Mesenchymal stem cell (in vitro differentiated cells and primary cell): Measurements from ENCODE around the gene EVL.
"Not testable (repeated sequence)": the region's sequence is repeated elsewhere in the genome, so short reads cannot be mapped to it uniquely, and the experiment has no call there.

ENCODE experiments used
- DNase-seq: peaks from one replicate; pipeline ENCODE4 v3.0.0-alpha.2; 2013
- H2AFZ ChIP-seq: one replicate; pipeline ENCODE4 v1.6.1; 2013; ENCODE audit warnings: low read depth, mild to moderate bottlenecking, control low read depth, inconsistent platforms, low read length, moderate library complexity
- H2AK5ac ChIP-seq: 2 replicates; pipeline ENCODE4 v1.6.1; 2013; ENCODE audit warnings: low read length, moderate library complexity, mild to moderate bottlenecking, inconsistent platforms; ENCODE audit not compliant: severe bottlenecking
- H2BK120ac ChIP-seq: one replicate; pipeline ENCODE4 v1.6.1; 2013; ENCODE audit warnings: low read depth, mild to moderate bottlenecking, inconsistent platforms, low read length, moderate library complexity
- H2BK12ac ChIP-seq, 2 experiments: one replicate each; pipeline ENCODE4 v1.6.1; 2013; ENCODE audit warnings: inconsistent platforms in 2 of 2, low read length in 2 of 2, mild to moderate bottlenecking in 2 of 2, moderate library complexity in 2 of 2, control low read depth in 1 of 2
- H2BK15ac ChIP-seq: one replicate; pipeline ENCODE4 v1.6.1; 2013; ENCODE audit warnings: mild to moderate bottlenecking, low read depth, inconsistent platforms; ENCODE audit not compliant: poor library complexity, severe bottlenecking
- H2BK5ac ChIP-seq: 2 replicates; pipeline ENCODE4 v1.6.1; 2013; ENCODE audit warnings: low read depth, mild to moderate bottlenecking, low read length, control low read depth, inconsistent platforms; ENCODE audit not compliant: poor library complexity, severe bottlenecking
- H3K14ac ChIP-seq, 2 experiments: one replicate each; pipeline ENCODE4 v1.6.1; 2013; ENCODE audit warnings: inconsistent platforms in 2 of 2, low read length in 2 of 2, control low read depth in 1 of 2, mild to moderate bottlenecking in 1 of 2, moderate library complexity in 1 of 2
- H3K18ac ChIP-seq, 2 experiments: one replicate each; pipeline ENCODE4 v1.6.1; 2013; ENCODE audit warnings: inconsistent platforms in 2 of 2, low read length in 2 of 2, control low read depth in 1 of 2, low read depth in 1 of 2, mild to moderate bottlenecking in 1 of 2
- H3K23ac ChIP-seq, 2 experiments: one replicate each; pipeline ENCODE4 v1.6.1; 2013; ENCODE audit warnings: inconsistent platforms in 2 of 2, low read length in 2 of 2, mild to moderate bottlenecking in 2 of 2, moderate library complexity in 2 of 2, control low read depth in 1 of 2
- H3K27ac ChIP-seq: 2 replicates; pipeline ENCODE4 v1.5.1; 2013; ENCODE audit warnings: mild to moderate bottlenecking, moderate library complexity, low read length, control low read depth, inconsistent platforms; ENCODE audit not compliant: poor library complexity, severe bottlenecking
- H3K27me3 ChIP-seq, 2 experiments: 2 replicates each; pipeline versions ENCODE4 v1.6.1 to v1.7.0; 2013; ENCODE audit warnings: low read length in 2 of 2, mild to moderate bottlenecking in 2 of 2, moderate library complexity in 2 of 2, control low read depth in 1 of 2, inconsistent platforms in 1 of 2; ENCODE audit not compliant: control insufficient read depth in 1 of 2, insufficient read depth in 1 of 2
- H3K36me3 ChIP-seq, 2 experiments: 2 replicates each; pipeline versions ENCODE4 v1.6.1 to v1.7.0; 2013; ENCODE audit warnings: low read length in 2 of 2, control low read depth in 1 of 2, inconsistent platforms in 1 of 2, low read depth in 1 of 2, mild to moderate bottlenecking in 1 of 2; ENCODE audit not compliant: insufficient read depth in 2 of 2, control insufficient read depth in 1 of 2
- H3K4ac ChIP-seq, 2 experiments: one replicate each; pipeline ENCODE4 v1.6.1; 2013; ENCODE audit warnings: inconsistent platforms in 2 of 2, low read length in 2 of 2, mild to moderate bottlenecking in 2 of 2, moderate library complexity in 2 of 2, control low read depth in 1 of 2, low read depth in 1 of 2
- H3K4me1 ChIP-seq: 2 replicates; pipeline ENCODE4 v1.6.1; 2013; ENCODE audit warnings: low read depth, low read length, control low read depth; ENCODE audit not compliant: control insufficient read depth, insufficient read depth
- H3K4me2 ChIP-seq: 2 replicates; pipeline ENCODE4 v1.6.1; 2013; ENCODE audit warnings: low read length, mild to moderate bottlenecking, inconsistent platforms; ENCODE audit not compliant: poor library complexity, severe bottlenecking
- H3K4me3 ChIP-seq, 2 experiments: 2 replicates each; pipeline versions ENCODE4 v1.5.1 to v1.7.0; 2013; ENCODE audit warnings: low read length in 2 of 2, mild to moderate bottlenecking in 2 of 2, control low read depth in 1 of 2, low read depth in 1 of 2; ENCODE audit not compliant: insufficient read depth in 1 of 2
- H3K79me1 ChIP-seq: replicated peaks from 2 replicates; pipeline ENCODE4 v1.6.1; 2013; ENCODE audit warnings: mild to moderate bottlenecking, control low read depth, low read length, inconsistent platforms; ENCODE audit not compliant: poor library complexity, severe bottlenecking
- H3K9ac ChIP-seq: 2 replicates; pipeline ENCODE4 v1.7.0; 2013; ENCODE audit warnings: mild to moderate bottlenecking, low read length, moderate library complexity
- H3K9me3 ChIP-seq: 2 replicates; pipeline ENCODE4 v1.7.0; 2013; ENCODE audit warnings: mild to moderate bottlenecking, low read length; ENCODE audit not compliant: control insufficient read depth
- H4K8ac ChIP-seq: one replicate; pipeline ENCODE4 v1.6.1; 2013; ENCODE audit warnings: inconsistent platforms, mild to moderate bottlenecking, low read length, moderate library complexity
- H4K91ac ChIP-seq: one replicate; pipeline ENCODE4 v1.6.1; 2013; ENCODE audit warnings: mild to moderate bottlenecking, low read length, inconsistent platforms
- WGBS: methylation state at CpG from one replicate; pipeline ENCODE4 v1.1.7; 2013; ENCODE audit warnings: mixed read lengths; 5-methylcytosine and 5-hydroxymethylcytosine counted together

Gene EVL

DNA sequence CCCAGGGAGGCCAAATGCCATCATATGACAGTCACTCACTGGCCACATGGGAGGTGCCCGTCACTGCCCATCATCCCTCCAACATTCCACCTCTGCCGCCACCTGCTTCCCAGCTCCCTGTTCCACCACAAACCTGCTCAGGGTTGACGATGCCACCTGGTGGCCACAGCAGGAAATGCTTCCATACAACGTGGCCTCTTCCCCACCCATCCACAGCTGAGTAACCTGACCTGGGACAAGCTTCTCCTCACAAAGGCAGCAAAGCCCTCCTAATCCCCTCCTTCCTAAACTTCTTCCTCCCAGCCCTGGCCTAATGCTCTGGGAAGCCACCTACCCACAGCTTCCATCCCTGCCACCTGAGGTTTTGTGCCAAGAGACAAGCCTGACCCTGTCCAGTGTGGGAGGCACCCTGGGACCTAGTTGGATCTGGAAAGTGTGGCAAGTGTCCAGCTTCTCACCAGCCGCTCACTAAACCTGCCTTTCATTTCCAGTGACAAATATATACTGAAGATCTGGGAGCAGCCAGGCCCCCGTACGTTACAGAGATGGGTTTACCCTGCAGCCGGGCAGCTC is 89.9 kb downstream of the EVL start:
- Histone ChIP-seq H2BK5ac (no peak overlapping the region), H3K79me1 (no peaks in the 10 kb centered on the region), H2BK12ac (no peak overlapping the region), H3K4me1 (peaks cover 14% of the 10 kb centered on the region), H3K9me3 (peaks cover 13% of the 10 kb centered on the region), H3K36me3 (peaks cover 0 to 2% of the 10 kb centered on the region in 2 experiments), H4K91ac (no peak overlapping the region), H4K8ac (no peak overlapping the region), H2BK15ac (no peak overlapping the region), H3K4me3 (no peak overlapping the region), H3K18ac (no peak overlapping the region), H3K4me2 (no peak overlapping the region), H2BK120ac (no peak overlapping the region), H2AFZ (no peak overlapping the region), H3K27me3 (peaks cover 26 to 33% of the 10 kb centered on the region in 2 experiments), H2AK5ac (no peak overlapping the region), H3K23ac (no peak overlapping the region), H3K14ac (no peak overlapping the region), H3K27ac (no peak overlapping the region), H3K9ac (no peak overlapping the region), H3K4ac (no peak overlapping the region)
- 46% methylated on average over 8 of the region's 8 CpGs for WGBS
- no peak for DNase-seq

DNA sequence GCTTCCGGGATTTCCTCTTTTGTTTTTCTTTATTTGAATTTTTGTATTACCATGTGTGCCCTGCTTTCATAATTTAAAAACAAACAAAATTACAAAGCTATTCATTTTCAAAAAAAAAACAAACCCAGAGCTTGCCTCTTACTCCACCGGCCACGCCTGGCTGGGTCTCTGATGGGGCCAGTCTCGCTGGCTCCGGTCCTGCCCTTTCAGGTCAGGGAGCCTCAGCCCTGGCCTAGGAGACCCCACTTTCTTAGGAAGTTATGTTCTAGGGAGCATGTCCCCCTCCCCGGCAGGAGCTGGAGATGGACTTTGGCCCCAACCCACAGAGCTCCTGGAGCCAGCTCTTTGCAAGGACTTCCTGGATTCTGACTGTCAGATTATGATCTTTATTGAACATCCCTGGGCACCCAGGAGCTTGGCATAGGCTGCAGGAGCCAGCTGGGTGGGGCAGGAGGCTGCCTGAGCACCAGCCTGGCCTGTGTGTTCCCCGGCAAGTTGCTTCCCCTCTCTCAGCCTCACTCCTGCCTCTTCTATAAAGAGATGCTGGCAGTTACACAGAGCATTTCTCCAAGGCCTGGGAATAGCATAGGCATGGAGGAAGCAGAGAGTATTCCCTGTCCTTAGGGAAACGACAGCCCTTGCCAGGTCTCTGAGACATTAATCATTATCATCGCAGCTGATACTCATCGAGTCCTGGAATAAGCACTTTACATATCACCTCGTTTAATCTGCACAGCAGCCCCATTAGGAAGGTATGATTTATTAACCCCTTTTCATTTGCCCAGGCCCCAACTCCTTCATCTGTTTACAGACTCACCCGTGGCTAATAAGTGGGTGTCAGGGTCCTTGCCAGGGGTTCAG is 90.8 kb downstream of the EVL start:
- Histone ChIP-seq H2BK15ac (no peak overlapping the region), H3K79me1 (no peaks in the 10 kb centered on the region), H3K14ac (no peak overlapping the region), H3K4me2 (no peak overlapping the region), H3K4me3 (no peak overlapping the region), H2BK120ac (no peak overlapping the region), H2AK5ac (no peak overlapping the region), H2BK5ac (no peak overlapping the region), H3K9me3 (peaks cover 16% of the 10 kb centered on the region), H4K8ac (no peak overlapping the region), H3K36me3 (peaks cover 0 to 2% of the 10 kb centered on the region in 2 experiments), H3K27ac (no peak overlapping the region), H3K18ac (no peak overlapping the region), H4K91ac (no peak overlapping the region), H2BK12ac (no peak overlapping the region), H3K27me3 (peaks cover 35 to 41% of the 10 kb centered on the region in 2 experiments), H3K4ac (no peak overlapping the region), H3K23ac (no peak overlapping the region), H3K9ac (no peak overlapping the region), H2AFZ (no peak overlapping the region), H3K4me1 (peaks cover 14% of the 10 kb centered on the region)
- WGBS: 66% methylated on average over 11 of the region's 12 CpGs
- no peak for DNase-seq

DNA sequence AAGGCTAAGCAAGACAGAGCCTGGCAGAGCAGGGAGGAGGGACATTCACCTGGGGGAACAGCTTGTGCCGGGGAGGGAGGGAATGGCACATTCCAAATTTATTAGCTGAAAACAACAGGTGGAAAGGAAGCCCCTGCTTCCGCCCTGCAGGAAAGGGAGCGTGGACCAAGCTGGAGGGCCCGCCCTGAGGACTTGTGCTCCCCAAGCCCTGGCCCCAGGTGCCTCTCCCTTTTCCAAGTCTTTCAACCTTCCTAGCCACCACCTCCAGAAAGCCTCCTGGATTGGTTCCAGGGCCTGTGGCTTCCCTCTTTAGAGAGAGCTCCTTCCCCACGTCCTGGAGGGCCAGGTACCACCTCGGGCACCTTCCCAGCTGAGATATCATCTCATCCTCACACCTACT is 91.6 kb downstream of the EVL start:
- Histone ChIP-seq H3K23ac (no peak overlapping the region), H2AFZ (no peak overlapping the region), H3K36me3 (peaks cover 0 to 2% of the 10 kb centered on the region in 2 experiments), H3K14ac (no peak overlapping the region), H2BK15ac (no peak overlapping the region), H3K9me3 (peaks cover 16% of the 10 kb centered on the region), H3K27me3 (peaks cover 39 to 44% of the 10 kb centered on the region in 2 experiments), H2BK120ac (no peak overlapping the region), H2BK12ac (no peak overlapping the region), H3K4me2 (no peak overlapping the region), H3K4ac (no peak overlapping the region), H2AK5ac (no peak overlapping the region), H3K79me1 (no peaks in the 10 kb centered on the region), H3K27ac (no peak overlapping the region), H2BK5ac (no peak overlapping the region), H3K18ac (no peak overlapping the region), H4K91ac (no peak overlapping the region), H3K4me1 (peaks cover 14% of the 10 kb centered on the region), H3K9ac (no peak overlapping the region), H4K8ac (no peak overlapping the region), H3K4me3 (no peak overlapping the region)
- DNase-seq: no peak
- WGBS: 73% methylated on average over 6 of the region's 6 CpGs

DNA sequence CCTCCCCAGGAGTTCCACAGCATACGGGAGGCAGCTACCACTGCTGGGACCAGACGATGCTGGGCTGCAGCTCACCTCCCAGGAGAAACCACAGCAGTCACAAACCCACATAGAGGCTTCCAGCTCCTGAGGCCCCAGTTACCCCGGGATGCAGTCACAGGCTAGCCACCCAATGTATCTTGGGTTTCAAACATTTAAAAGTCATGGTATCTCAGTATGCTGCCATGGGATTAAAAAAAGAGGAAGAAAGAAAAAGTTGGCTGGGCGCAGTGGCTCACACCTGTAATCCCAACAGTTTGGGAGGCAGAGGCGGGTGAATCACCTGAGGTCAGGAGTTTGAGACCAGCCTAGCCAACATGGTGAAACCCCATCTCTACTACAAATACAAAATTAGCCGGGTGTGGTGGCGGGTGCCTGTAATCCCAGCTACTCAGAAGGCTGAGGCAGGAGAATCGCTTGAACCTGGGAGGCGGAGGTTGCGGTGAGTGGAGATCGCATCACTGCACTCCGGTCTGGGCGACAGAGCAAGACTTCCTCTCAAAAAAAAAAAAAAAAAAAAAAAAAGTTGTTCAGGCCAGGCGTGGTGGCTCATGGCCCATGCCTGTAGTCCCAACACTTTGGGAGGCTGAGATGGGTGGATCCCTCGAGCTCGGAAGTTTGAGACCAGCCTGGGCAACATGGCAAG is 92.5 kb downstream of the EVL start:
- H3K36me3 ChIP-seq, H3K23ac ChIP-seq, H3K18ac ChIP-seq, H2AFZ ChIP-seq, H3K4ac ChIP-seq, H3K4me3 ChIP-seq, H3K9ac ChIP-seq, H2BK5ac ChIP-seq, H4K8ac ChIP-seq, H3K4me2 ChIP-seq, H2BK120ac ChIP-seq, H3K79me1 ChIP-seq, H3K14ac ChIP-seq, H4K91ac ChIP-seq, H2BK15ac ChIP-seq, H2BK12ac ChIP-seq, H2AK5ac ChIP-seq, H3K27ac ChIP-seq, DNase-seq: not testable (repeated sequence)
- Histone ChIP-seq H3K4me1 (peaks cover 14% of the 10 kb centered on the region), H3K9me3 (peaks cover 16% of the 10 kb centered on the region), H3K27me3 (peaks cover 37 to 39% of the 10 kb centered on the region in 2 experiments)
- 92% methylated on average over 11 of the region's 16 CpGs for WGBS
